IMR-90 (cell line): Measurements from ENCODE around the gene RAPGEF1.

ENCODE experiments used
- BHLHE40 ChIP-seq: fragments of 150-350 bp; IDR thresholded peaks from 2 replicates; pipeline ENCODE4 v1.6.1; 2016; ENCODE audit warnings: mild to moderate bottlenecking, low read depth, low read length
- CEBPB ChIP-seq: IDR thresholded peaks from 2 replicates; pipeline ENCODE4 v1.6.1; 2012; ENCODE audit warnings: low read depth, low read length, improper control_type of control experiment
- FOS ChIP-seq: fragments of 150-350 bp; IDR thresholded peaks from 2 replicates; pipeline ENCODE4 v1.6.1; 2016; ENCODE audit warnings: low read depth, low read length
- MAFK ChIP-seq: IDR thresholded peaks from 2 replicates; pipeline ENCODE4 v1.6.1; 2012; ENCODE audit warnings: low read depth, low read length, improper control_type of control experiment
- MAZ ChIP-seq: IDR thresholded peaks from 2 replicates; pipeline ENCODE4 v1.6.1; 2012; ENCODE audit warnings: low read depth, mild to moderate bottlenecking, low read length, improper control_type of control experiment, moderate library complexity, borderline replicate concordance
- MXI1 ChIP-seq: IDR thresholded peaks from 2 replicates; pipeline ENCODE4 v1.6.1; 2012; ENCODE audit warnings: low read depth, mild to moderate bottlenecking, low read length, moderate library complexity, borderline replicate concordance
- POLR2A ChIP-seq: IDR thresholded peaks from 2 replicates; pipeline ENCODE4 v1.6.1; 2012; ENCODE audit warnings: mild to moderate bottlenecking, low read depth, low read length
- RAD21 ChIP-seq: IDR thresholded peaks from 2 replicates; pipeline ENCODE4 v1.6.1; 2012; ENCODE audit warnings: low read length, improper control_type of control experiment
- RCOR1 ChIP-seq: IDR thresholded peaks from 2 replicates; pipeline ENCODE4 v1.6.1; 2012; ENCODE audit warnings: mild to moderate bottlenecking, low read length, improper control_type of control experiment; ENCODE audit not compliant: insufficient replicate concordance
- RFX5 ChIP-seq: IDR thresholded peaks from 2 replicates; pipeline ENCODE4 v1.8.0; 2012; ENCODE audit warnings: low read depth, mild to moderate bottlenecking, low read length, moderate library complexity
- SMC3 ChIP-seq: fragments of 150-350 bp; IDR thresholded peaks from 2 replicates; pipeline ENCODE4 v1.6.1; 2016; ENCODE audit warnings: low read depth, mild to moderate bottlenecking, antibody characterized with exemption, low read length, moderate library complexity
- TF ChIP-seq, protein P1 (sequence below): conservative IDR thresholded peaks from 2 replicates; pipeline ENCODE4 v1.5.1; 2012; ENCODE audit warnings: mild to moderate bottlenecking, low read depth, low read length, improper control_type of control experiment
- TF ChIP-seq, protein P2 (sequence below): fragments of 150-350 bp; IDR thresholded peaks from 2 replicates; pipeline ENCODE4 v1.6.1; 2017; ENCODE audit warnings: mild to moderate bottlenecking, antibody characterized with exemption, low read length, low read depth

DNA sequence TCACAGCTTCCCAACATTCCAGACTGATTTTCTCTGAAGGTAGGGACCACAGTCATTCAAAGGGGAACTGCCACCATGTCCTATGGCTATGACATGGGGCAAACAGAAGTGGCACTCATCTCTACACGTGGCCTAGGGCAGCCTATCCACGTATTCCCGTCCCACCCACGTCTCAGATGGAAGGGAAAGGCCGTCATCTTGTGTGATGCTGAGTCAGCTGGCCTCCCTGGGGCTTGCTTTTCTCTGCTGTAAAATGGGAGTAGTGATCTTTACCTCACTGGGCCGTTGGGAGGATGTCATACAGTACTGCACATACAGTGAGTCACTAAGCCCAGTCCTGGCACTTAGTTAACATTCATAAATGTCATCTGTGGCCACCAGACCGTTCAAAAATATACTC is 72.3 kb downstream of the RAPGEF1 start:
- TF ChIP-seq MXI1: no peak
- TF ChIP-seq, protein P1, sequence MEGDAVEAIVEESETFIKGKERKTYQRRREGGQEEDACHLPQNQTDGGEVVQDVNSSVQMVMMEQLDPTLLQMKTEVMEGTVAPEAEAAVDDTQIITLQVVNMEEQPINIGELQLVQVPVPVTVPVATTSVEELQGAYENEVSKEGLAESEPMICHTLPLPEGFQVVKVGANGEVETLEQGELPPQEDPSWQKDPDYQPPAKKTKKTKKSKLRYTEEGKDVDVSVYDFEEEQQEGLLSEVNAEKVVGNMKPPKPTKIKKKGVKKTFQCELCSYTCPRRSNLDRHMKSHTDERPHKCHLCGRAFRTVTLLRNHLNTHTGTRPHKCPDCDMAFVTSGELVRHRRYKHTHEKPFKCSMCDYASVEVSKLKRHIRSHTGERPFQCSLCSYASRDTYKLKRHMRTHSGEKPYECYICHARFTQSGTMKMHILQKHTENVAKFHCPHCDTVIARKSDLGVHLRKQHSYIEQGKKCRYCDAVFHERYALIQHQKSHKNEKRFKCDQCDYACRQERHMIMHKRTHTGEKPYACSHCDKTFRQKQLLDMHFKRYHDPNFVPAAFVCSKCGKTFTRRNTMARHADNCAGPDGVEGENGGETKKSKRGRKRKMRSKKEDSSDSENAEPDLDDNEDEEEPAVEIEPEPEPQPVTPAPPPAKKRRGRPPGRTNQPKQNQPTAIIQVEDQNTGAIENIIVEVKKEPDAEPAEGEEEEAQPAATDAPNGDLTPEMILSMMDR: no peak
- TF ChIP-seq CEBPB: no peak
- no peak for TF ChIP-seq RFX5
- TF ChIP-seq, protein P2, sequence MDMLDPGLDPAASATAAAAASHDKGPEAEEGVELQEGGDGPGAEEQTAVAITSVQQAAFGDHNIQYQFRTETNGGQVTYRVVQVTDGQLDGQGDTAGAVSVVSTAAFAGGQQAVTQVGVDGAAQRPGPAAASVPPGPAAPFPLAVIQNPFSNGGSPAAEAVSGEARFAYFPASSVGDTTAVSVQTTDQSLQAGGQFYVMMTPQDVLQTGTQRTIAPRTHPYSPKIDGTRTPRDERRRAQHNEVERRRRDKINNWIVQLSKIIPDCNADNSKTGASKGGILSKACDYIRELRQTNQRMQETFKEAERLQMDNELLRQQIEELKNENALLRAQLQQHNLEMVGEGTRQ: no peak
- no peak for TF ChIP-seq RCOR1
- no peak for TF ChIP-seq POLR2A
- TF ChIP-seq RAD21: no peak
- TF ChIP-seq SMC3: no peak
- TF ChIP-seq MAZ: no peak
- no peak for TF ChIP-seq FOS
- TF ChIP-seq BHLHE40: no peak
- TF ChIP-seq MAFK: peak; percentile 59
